ENCODE measurements around the gene FOXL2NB.
A peak's percentile ranks its signal among the peaks of the same experiment; 100 is the strongest.

- TF ChIP-seq EZH2 (IDR thresholded peaks at IDR 0.05; ENCODE audit: borderline replicate concordance, low read depth, low read length, poor library complexity, severe bottlenecking), result peak; percentile 73
- TF ChIP-seq, protein P1, sequence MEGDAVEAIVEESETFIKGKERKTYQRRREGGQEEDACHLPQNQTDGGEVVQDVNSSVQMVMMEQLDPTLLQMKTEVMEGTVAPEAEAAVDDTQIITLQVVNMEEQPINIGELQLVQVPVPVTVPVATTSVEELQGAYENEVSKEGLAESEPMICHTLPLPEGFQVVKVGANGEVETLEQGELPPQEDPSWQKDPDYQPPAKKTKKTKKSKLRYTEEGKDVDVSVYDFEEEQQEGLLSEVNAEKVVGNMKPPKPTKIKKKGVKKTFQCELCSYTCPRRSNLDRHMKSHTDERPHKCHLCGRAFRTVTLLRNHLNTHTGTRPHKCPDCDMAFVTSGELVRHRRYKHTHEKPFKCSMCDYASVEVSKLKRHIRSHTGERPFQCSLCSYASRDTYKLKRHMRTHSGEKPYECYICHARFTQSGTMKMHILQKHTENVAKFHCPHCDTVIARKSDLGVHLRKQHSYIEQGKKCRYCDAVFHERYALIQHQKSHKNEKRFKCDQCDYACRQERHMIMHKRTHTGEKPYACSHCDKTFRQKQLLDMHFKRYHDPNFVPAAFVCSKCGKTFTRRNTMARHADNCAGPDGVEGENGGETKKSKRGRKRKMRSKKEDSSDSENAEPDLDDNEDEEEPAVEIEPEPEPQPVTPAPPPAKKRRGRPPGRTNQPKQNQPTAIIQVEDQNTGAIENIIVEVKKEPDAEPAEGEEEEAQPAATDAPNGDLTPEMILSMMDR (conservative IDR thresholded peaks at IDR 0.05; ENCODE audit: low read depth, low read length), result no peak
Observed at GRCh38 chr3:138938877-138939560, 8.0 kb upstream of the FOXL2NB start.

All from A673 (cell line).